Activated CD8-positive, alpha-beta T cell treated with anti-CD3 and anti-CD28 coated beads for 36 hours (primary cell): Measurements from ENCODE around the gene SPATA6L. TPM values are rescaled to one million over a fixed set of nuclear protein-coding genes. Genes with fewer than 3 reads are reported as not detected.

Experiments used
- ATAC-seq: fragments of 200-7000 bp; cut with Tn5 transposase; one replicate; pipeline ENCODE4 v1.10.0; 2021; ENCODE audit warnings: mild to moderate bottlenecking, moderate library complexity
- CTCF ChIA-PET: fragments of 350-600 bp; sonication (Branson Sonifier 250); formaldehyde crosslinking; loops from one replicate; lab custom pipeline; 2021; ENCODE audit warnings: antibody characterized with exemption; lab: Charles Lee
- POLR2A ChIA-PET: fragments of 350-600 bp; sonication (Branson Sonifier 250); formaldehyde crosslinking; loops from one replicate; lab custom pipeline; 2021; ENCODE audit warnings: antibody characterized with exemption; lab: Charles Lee
- DNase-seq: peaks from one replicate; pipeline ENCODE4 v3.0.0-alpha.2; 2020
- H3K27ac Mint-ChIP-seq: one replicate; pipeline ENCODE4 v1.8.0; 2021; ENCODE audit warnings: mild to moderate bottlenecking, mixed read lengths
- H3K27me3 Mint-ChIP-seq: one replicate; pipeline ENCODE4 v1.8.0; 2021; ENCODE audit warnings: mixed read lengths
- H3K36me3 Mint-ChIP-seq: one replicate; pipeline ENCODE4 v1.8.0; 2021; ENCODE audit warnings: low read depth, mixed read lengths
- H3K4me1 Mint-ChIP-seq: one replicate; pipeline ENCODE4 v1.8.0; 2021; ENCODE audit warnings: low read depth, mixed read lengths
- H3K4me3 Mint-ChIP-seq: one replicate; pipeline ENCODE4 v1.8.0; 2021; ENCODE audit warnings: mild to moderate bottlenecking, moderate library complexity, mixed read lengths
- H3K9me3 Mint-ChIP-seq: one replicate; pipeline ENCODE4 v1.8.0; 2021; ENCODE audit warnings: mixed read lengths
- intact Hi-C: fragments of 100-400 bp; cut with micrococcal nuclease; formaldehyde crosslinking; loops from one replicate; pipeline ENCODE4 v1.10.0; 2022
- total RNA-seq, 2 experiments: library from RNA; stranded (reverse); gene quantifications; one replicate each; pipeline ENCODE4 v1.2.3, GENCODE V29; 2021
- TF ChIP-seq, protein P1 (sequence below): fragments of 200-600 bp; IDR thresholded peaks from one replicate; pipeline ENCODE4 v1.8.0; 2022; ENCODE audit warnings: antibody characterized with exemption, mild to moderate bottlenecking

Gene SPATA6L
- total RNA-seq, 2 experiments from 2014 or later = 0.43 to 0.78 TPM

DNA sequence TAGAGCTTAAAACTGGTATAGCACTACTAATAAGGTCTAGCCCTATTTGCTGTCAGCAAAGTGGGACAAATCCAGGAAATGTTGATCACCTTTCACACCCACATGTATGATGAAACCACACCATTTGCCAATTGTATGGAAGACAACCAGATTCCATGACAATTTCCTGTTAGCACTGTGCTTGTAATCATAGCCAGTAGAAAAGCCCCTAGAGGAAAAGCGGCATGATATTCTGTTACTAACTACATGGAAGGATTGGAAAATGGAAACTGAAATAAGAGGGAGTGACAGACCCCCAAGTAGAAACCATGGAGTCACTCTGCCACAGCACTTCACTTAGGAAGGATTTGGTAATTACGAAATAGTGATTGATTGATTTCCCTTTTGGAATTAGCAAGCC is 923 bp downstream of the SPATA6L start:
- intact Hi-C loops = no loop called here

DNA sequence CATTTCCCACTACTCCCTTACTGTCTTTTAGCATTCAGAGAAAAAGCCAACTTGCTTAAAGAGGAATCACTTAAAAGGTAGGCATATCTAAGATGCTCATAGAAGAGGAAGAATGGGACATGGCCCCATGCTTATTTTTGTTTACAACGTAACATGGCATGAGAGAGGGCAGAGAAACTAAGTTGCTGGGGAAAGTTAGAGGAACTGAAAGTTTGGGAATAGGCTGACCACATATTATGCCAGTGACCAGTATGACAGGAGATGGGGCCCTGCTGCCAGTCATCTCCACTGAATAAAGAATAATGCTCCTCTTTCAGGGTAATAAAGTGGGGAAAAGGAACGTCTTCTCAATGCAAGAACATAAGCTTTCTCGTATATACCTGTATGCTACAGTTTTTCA is 2.3 kb downstream of the SPATA6L start:
- DNase-seq (no peak), ATAC-seq (no peak)
- H3K4me3 Mint-ChIP-seq = peak overlapping the region; percentile 99
- H3K4me1 Mint-ChIP-seq = peaks cover 66% of the 10 kb centered on the region
- H3K27ac Mint-ChIP-seq = no peak overlapping the region
- H3K27me3 Mint-ChIP-seq = peaks cover 2% of the 10 kb centered on the region
- POLR2A ChIA-PET = interaction anchor here (1.1 kb wide), 1 partner anchor 16 kb away, joined by 3 read pairs; the partner anchor contains the start of gene CDC37L1
- TF ChIP-seq, protein P1, sequence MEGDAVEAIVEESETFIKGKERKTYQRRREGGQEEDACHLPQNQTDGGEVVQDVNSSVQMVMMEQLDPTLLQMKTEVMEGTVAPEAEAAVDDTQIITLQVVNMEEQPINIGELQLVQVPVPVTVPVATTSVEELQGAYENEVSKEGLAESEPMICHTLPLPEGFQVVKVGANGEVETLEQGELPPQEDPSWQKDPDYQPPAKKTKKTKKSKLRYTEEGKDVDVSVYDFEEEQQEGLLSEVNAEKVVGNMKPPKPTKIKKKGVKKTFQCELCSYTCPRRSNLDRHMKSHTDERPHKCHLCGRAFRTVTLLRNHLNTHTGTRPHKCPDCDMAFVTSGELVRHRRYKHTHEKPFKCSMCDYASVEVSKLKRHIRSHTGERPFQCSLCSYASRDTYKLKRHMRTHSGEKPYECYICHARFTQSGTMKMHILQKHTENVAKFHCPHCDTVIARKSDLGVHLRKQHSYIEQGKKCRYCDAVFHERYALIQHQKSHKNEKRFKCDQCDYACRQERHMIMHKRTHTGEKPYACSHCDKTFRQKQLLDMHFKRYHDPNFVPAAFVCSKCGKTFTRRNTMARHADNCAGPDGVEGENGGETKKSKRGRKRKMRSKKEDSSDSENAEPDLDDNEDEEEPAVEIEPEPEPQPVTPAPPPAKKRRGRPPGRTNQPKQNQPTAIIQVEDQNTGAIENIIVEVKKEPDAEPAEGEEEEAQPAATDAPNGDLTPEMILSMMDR = no peak
- H3K36me3 Mint-ChIP-seq = no peaks in the 10 kb centered on the region
- peaks cover 2% of the 10 kb centered on the region for H3K9me3 Mint-ChIP-seq
- CTCF ChIA-PET = interaction anchor here (1.5 to 1.9 kb wide), 2 partner anchors 15 to 24 kb away, joined by 4 to 7 read pairs; partner anchors contain the start of gene CDC37L1
- intact Hi-C loops = no loop called here

More for the DNA sequence above, 923 bp downstream of the SPATA6L start:
- TF ChIP-seq, protein P1 = no peak
- ChIA-PET POLR2A (interaction anchor here (1.0 to 2.0 kb wide), 4 partner anchors 12 to 75 kb away, joined by 3 to 5 read pairs (median 4); partner anchors contain the start of genes AK3 and CDC37L1), CTCF (interaction anchor here (1.0 to 2.0 kb wide), 6 partner anchors 11 to 61 kb away, joined by 3 to 8 read pairs (median 3); no protein-coding TSS in a partner anchor)
- ATAC-seq (no peak), DNase-seq (no peak)
- Mint-ChIP-seq H3K27me3 (no peaks in the 10 kb centered on the region), H3K36me3 (no peaks in the 10 kb centered on the region), H3K9me3 (peaks cover 2% of the 10 kb centered on the region), H3K4me1 (peaks cover 68% of the 10 kb centered on the region), H3K4me3 (no peak overlapping the region), H3K27ac (no peak overlapping the region)

DNA sequence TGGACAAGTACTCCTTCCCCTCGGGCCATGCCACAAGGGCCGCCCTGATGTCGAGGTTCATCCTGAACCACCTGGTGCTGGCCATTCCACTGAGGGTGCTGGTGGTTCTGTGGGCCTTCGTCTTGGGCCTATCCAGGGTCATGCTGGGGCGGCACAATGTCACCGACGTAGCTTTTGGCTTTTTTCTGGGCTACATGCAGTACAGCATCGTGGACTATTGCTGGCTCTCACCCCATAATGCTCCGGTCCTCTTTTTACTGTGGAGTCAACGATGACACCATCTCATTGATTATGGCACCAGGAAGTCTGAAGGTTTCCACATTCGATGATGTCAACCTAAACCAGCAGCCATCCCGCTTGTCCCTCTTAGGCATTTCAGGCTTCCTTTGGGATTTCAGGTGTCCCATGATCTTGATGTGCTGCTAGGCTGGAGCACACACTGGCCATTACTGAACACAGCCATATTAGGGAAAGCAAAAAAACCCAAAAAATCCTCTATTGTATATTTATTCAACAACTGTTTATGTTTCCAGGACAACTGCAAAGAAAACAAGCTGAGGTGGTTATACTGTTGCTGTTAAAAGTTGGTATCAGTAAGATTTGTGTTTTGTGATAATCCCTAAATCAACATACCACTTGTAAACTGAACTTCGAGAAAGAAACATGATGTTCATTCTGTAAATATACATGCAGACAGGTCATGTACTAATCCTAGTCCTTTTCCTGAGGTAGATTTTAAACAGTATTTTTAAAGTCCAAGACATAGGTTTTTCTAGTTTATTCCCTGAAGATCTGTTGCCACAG is 3.1 kb downstream of the SPATA6L start:
- Mint-ChIP-seq H3K27ac (peak overlapping the region; percentile 67), H3K36me3 (no peaks in the 10 kb centered on the region), H3K4me3 (peak overlapping the region; percentile 99), H3K9me3 (peaks cover 2% of the 10 kb centered on the region), H3K27me3 (peaks cover 2% of the 10 kb centered on the region), H3K4me1 (peaks cover 60% of the 10 kb centered on the region)
- ChIA-PET CTCF (interaction anchor here (1.5 to 1.9 kb wide), 3 partner anchors 16 to 25 kb away, joined by 4 to 7 read pairs (median 6); partner anchors contain the start of gene CDC37L1), POLR2A (interaction anchor here (1.1 kb wide), 1 partner anchor 16 kb away, joined by 3 read pairs; the partner anchor contains the start of gene CDC37L1)
- DNase-seq = no peak
- intact Hi-C loops = no loop called here
- no peak for ATAC-seq
- TF ChIP-seq, protein P1 = no peak

DNA sequence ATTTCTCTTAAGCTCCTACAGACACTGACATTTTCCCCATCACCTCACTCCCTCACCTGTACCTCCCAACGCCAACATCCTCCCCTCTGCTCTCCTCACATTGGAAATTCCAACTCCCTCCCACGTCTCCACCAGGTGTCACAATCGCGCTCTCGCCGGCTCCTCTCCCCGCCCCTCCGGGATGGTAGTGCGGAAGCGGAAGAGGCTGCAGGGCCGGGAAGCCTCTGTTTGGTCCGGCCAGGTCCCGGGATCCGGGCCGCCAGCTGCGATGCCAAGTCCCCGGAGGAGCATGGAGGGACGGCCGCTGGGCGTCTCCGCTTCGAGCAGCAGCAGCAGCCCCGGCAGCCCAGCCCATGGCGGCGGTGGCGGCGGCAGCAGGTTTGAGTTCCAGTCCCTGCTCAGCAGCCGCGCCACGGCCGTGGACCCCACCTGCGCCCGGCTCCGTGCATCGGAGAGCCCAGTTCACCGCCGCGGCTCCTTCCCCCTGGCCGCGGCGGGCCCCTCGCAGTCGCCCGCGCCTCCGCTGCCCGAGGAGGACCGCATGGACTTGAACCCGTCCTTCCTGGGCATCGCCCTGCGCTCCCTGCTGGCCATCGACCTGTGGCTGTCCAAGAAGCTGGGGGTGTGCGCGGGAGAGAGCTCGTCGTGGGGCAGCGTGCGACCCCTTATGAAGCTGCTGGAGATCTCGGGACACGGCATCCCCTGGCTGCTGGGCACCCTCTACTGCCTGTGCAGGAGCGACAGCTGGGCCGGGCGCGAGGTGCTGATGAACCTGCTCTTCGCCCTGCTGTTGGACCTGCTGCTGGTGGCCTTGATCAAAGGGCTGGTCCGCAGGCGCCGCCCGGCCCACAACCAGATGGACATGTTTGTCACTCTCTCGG is 3.9 kb downstream of the SPATA6L start, which contains the start of gene PLPP6:
PLPP6 (plus strand) TSS at position 187 of the 881 bp plus-strand sequence; CDS start at position 269, 82 bp downstream.
- peaks cover 53% of the 10 kb centered on the region for H3K4me1 Mint-ChIP-seq
- peak; percentile 81 for ATAC-seq

More for the DNA sequence above, 3.9 kb downstream of the SPATA6L start, which contains the start of gene PLPP6:
- no peaks in the 10 kb centered on the region for H3K36me3 Mint-ChIP-seq
- ChIA-PET POLR2A (interaction anchor here (0.6 to 1.8 kb wide), 3 partner anchors 17 to 78 kb away, joined by 3 to 7 read pairs (median 3); partner anchors contain the start of genes AK3 and CDC37L1), CTCF (interaction anchor here (1.2 to 1.9 kb wide), 3 partner anchors 9 to 26 kb away, joined by 3 to 7 read pairs (median 6); no protein-coding TSS in a partner anchor)
- peaks cover 2% of the 10 kb centered on the region for H3K27me3 Mint-ChIP-seq
- peak within 1 kb of the TSS; percentile 94 for H3K27ac Mint-ChIP-seq
- H3K9me3 Mint-ChIP-seq = peaks cover 2% of the 10 kb centered on the region
- intact Hi-C loops = no loop called here
- TF ChIP-seq, protein P1 = no peak
- H3K4me3 Mint-ChIP-seq = peak within 1 kb of the TSS; percentile 99
- DNase-seq = peak; percentile 77
